IMR-90 (cell line): ENCODE data around the gene CSRNP3. TPM values are rescaled to one million over a fixed set of nuclear protein-coding genes. Genes with fewer than 3 reads are reported as not detected.

Experiments
- ATAC-seq: fragments of 200-7000 bp; cut with Tn5 transposase; 2 replicates; pipeline ENCODE4 v1.9.1; 2020; ENCODE audit warnings: low read depth, mild to moderate bottlenecking, moderate library complexity
- BruUV-seq: library from RNA; stranded (reverse); fragments of 400-500 nt; replicated peaks from 2 replicates; lab custom pipeline; 2021; lab: Mats Ljungman, UMichigan
- CTCF ChIA-PET: fragments of 300-600 bp; formaldehyde crosslinking; extraction: SDS; loops from one replicate; lab custom pipeline; 2021; ENCODE audit warnings: antibody characterized with exemption; lab: Yijun Ruan, JAX
- POLR2A ChIA-PET: fragments of 300-600 bp; sonication (Branson Sonifier 250); formaldehyde crosslinking; loops from one replicate; lab custom pipeline; 2022; ENCODE audit warnings: antibody characterized with exemption; ENCODE audit not compliant: unreplicated experiment; lab: Charles Lee
- DNase-seq: peaks from one replicate; pipeline ENCODE4 v3.0.0; 2013
- H2AFZ ChIP-seq: replicated peaks from 2 replicates; pipeline ENCODE3; 2013; ENCODE audit warnings: low read length, mild to moderate bottlenecking; ENCODE audit not compliant: poor library complexity
- H2AK5ac ChIP-seq: 2 replicates; pipeline ENCODE4 v1.6.1; 2013; ENCODE audit warnings: low read depth, low read length, inconsistent platforms
- H2AK9ac ChIP-seq: replicated peaks from 2 replicates; pipeline ENCODE3; 2013; ENCODE audit warnings: mild to moderate bottlenecking, low read depth, low read length, moderate library complexity; ENCODE audit not compliant: poor library complexity
- H2BK120ac ChIP-seq: 2 replicates; pipeline ENCODE4 v1.6.1; 2013; ENCODE audit warnings: low read depth, low read length, inconsistent platforms
- H2BK15ac ChIP-seq: 3 replicates; pipeline ENCODE4 v1.6.1; 2013; ENCODE audit warnings: low read depth, low read length, inconsistent platforms
- H2BK20ac ChIP-seq: 2 replicates; pipeline ENCODE4 v1.6.1; 2013; ENCODE audit warnings: low read depth, mild to moderate bottlenecking, inconsistent platforms, low read length, moderate library complexity
- H2BK5ac ChIP-seq: 2 replicates; pipeline ENCODE4 v1.6.1; 2013; ENCODE audit warnings: mild to moderate bottlenecking, low read depth, low read length, inconsistent platforms; ENCODE audit not compliant: poor library complexity, severe bottlenecking
- H3K14ac ChIP-seq: replicated peaks from 2 replicates; pipeline ENCODE4 v1.6.1; 2013; ENCODE audit warnings: low read depth, low read length, inconsistent platforms
- H3K18ac ChIP-seq: 2 replicates; pipeline ENCODE4 v1.6.1; 2013; ENCODE audit warnings: low read depth, low read length, control low read depth
- H3K23ac ChIP-seq: 2 replicates; pipeline ENCODE4 v1.6.1; 2013; ENCODE audit warnings: low read depth, low read length, inconsistent platforms
- H3K27ac ChIP-seq: 2 replicates; pipeline ENCODE4 v1.5.1; 2013; ENCODE audit warnings: mild to moderate bottlenecking, control low read depth, low read length; ENCODE audit not compliant: insufficient read depth
- H3K27me3 ChIP-seq: 2 replicates; pipeline ENCODE4 v1.6.1; 2013; ENCODE audit warnings: low read length; ENCODE audit not compliant: control insufficient read depth, insufficient read depth
- H3K36me3 ChIP-seq: 2 replicates; pipeline ENCODE4 v1.6.1; 2013; ENCODE audit warnings: low read length, mixed read lengths; ENCODE audit not compliant: control insufficient read depth, insufficient read depth
- H3K4ac ChIP-seq: 2 replicates; pipeline ENCODE4 v1.6.1; 2013; ENCODE audit warnings: low read depth, low read length, inconsistent platforms
- H3K4me1 ChIP-seq: 2 replicates; pipeline ENCODE4 v1.6.1; 2013; ENCODE audit warnings: low read length, mixed read lengths; ENCODE audit not compliant: control insufficient read depth, insufficient read depth
- H3K4me2 ChIP-seq: 2 replicates; pipeline ENCODE4 v1.6.1; 2013; ENCODE audit warnings: low read depth, mild to moderate bottlenecking, control low read depth, low read length, moderate library complexity
- H3K4me3 ChIP-seq: 2 replicates; pipeline ENCODE4 v1.5.1; 2013; ENCODE audit warnings: low read depth, mild to moderate bottlenecking, control low read depth, low read length, moderate library complexity; ENCODE audit not compliant: insufficient read depth
- H3K56ac ChIP-seq: 2 replicates; pipeline ENCODE4 v1.6.1; 2013; ENCODE audit warnings: low read length, inconsistent platforms; ENCODE audit not compliant: insufficient read depth; ENCODE audit errors: extremely low read depth
- H3K79me1 ChIP-seq, 2 experiments: 2 replicates each; pipeline ENCODE4 v1.6.1; 2013; ENCODE audit warnings: low read length in 2 of 2, inconsistent platforms in 1 of 2, low read depth in 1 of 2
- H3K9ac ChIP-seq: 2 replicates; pipeline ENCODE4 v1.6.1; 2013; ENCODE audit warnings: low read depth, low read length, control low read depth
- H3K9me1 ChIP-seq: 2 replicates; pipeline ENCODE4 v1.6.1; 2013; ENCODE audit warnings: low read length, inconsistent platforms; ENCODE audit not compliant: insufficient read depth
- H3K9me3 ChIP-seq: 2 replicates; pipeline ENCODE4 v1.6.1; 2013; ENCODE audit warnings: low read length; ENCODE audit not compliant: control insufficient read depth, insufficient read depth
- H4K20me1 ChIP-seq: 2 replicates; pipeline ENCODE4 v1.6.1; 2013; ENCODE audit warnings: low read length, inconsistent platforms; ENCODE audit not compliant: insufficient read depth
- H4K5ac ChIP-seq: 2 replicates; pipeline ENCODE4 v1.6.1; 2013; ENCODE audit warnings: mild to moderate bottlenecking, low read depth, low read length, control low read depth
- H4K8ac ChIP-seq, 2 experiments: 2 replicates each; pipeline ENCODE4 v1.6.1; 2013; ENCODE audit warnings: low read depth in 2 of 2, low read length in 2 of 2, control low read depth in 1 of 2, inconsistent platforms in 1 of 2
- H4K91ac ChIP-seq: 2 replicates; pipeline ENCODE4 v1.6.1; 2013; ENCODE audit warnings: low read depth, low read length, inconsistent platforms; ENCODE audit not compliant: insufficient read depth
- BHLHE40 ChIP-seq: fragments of 150-350 bp; IDR thresholded peaks from 2 replicates; pipeline ENCODE4 v1.6.1; 2016; ENCODE audit warnings: mild to moderate bottlenecking, low read depth, low read length
- CEBPB ChIP-seq: IDR thresholded peaks from 2 replicates; pipeline ENCODE4 v1.6.1; 2012; ENCODE audit warnings: low read depth, low read length, improper control_type of control experiment
- CHD1 ChIP-seq: IDR thresholded peaks from 2 replicates; pipeline ENCODE4 v1.6.1; 2012; ENCODE audit warnings: low read depth, low read length, improper control_type of control experiment
- FOS ChIP-seq: fragments of 150-350 bp; IDR thresholded peaks from 2 replicates; pipeline ENCODE4 v1.6.1; 2016; ENCODE audit warnings: low read depth, low read length
- MAZ ChIP-seq: IDR thresholded peaks from 2 replicates; pipeline ENCODE4 v1.6.1; 2012; ENCODE audit warnings: low read depth, mild to moderate bottlenecking, low read length, improper control_type of control experiment, moderate library complexity, borderline replicate concordance
- MXI1 ChIP-seq: IDR thresholded peaks from 2 replicates; pipeline ENCODE4 v1.6.1; 2012; ENCODE audit warnings: low read depth, mild to moderate bottlenecking, low read length, moderate library complexity, borderline replicate concordance
- NFE2L2 ChIP-seq: fragments of 150-350 bp; IDR thresholded peaks from 2 replicates; pipeline ENCODE4 v1.6.1; 2016; ENCODE audit warnings: low read depth, mild to moderate bottlenecking, low read length
- POLR2A ChIP-seq: IDR thresholded peaks from 2 replicates; pipeline ENCODE4 v1.6.1; 2012; ENCODE audit warnings: mild to moderate bottlenecking, low read depth, low read length
- RAD21 ChIP-seq: IDR thresholded peaks from 2 replicates; pipeline ENCODE4 v1.6.1; 2012; ENCODE audit warnings: low read length, improper control_type of control experiment
- RCOR1 ChIP-seq: IDR thresholded peaks from 2 replicates; pipeline ENCODE4 v1.6.1; 2012; ENCODE audit warnings: mild to moderate bottlenecking, low read length, improper control_type of control experiment; ENCODE audit not compliant: insufficient replicate concordance
- RFX5 ChIP-seq: IDR thresholded peaks from 2 replicates; pipeline ENCODE4 v1.8.0; 2012; ENCODE audit warnings: low read depth, mild to moderate bottlenecking, low read length, moderate library complexity
- SMC3 ChIP-seq: fragments of 150-350 bp; IDR thresholded peaks from 2 replicates; pipeline ENCODE4 v1.6.1; 2016; ENCODE audit warnings: low read depth, mild to moderate bottlenecking, antibody characterized with exemption, low read length, moderate library complexity
- dilution Hi-C: fragments of 300-500 bp; cut with HindIII; formaldehyde crosslinking; loops from one replicate; pipeline ENCODE4 v1.14.3; 2018; ENCODE audit warnings: low sequenced_read_pairs; ENCODE audit not compliant: unreplicated experiment
- in situ Hi-C: fragments of 300-500 bp; cut with MboI; formaldehyde crosslinking; loops from 3 replicates; pipeline ENCODE4 v1.14.3; 2019; ENCODE audit warnings: low sequenced_read_pairs, inconsistent platforms, mixed read lengths
- intact Hi-C: fragments of 100-400 bp; cut with micrococcal nuclease; formaldehyde crosslinking; loops from 2 replicates; pipeline ENCODE4 v1.10.0; 2022
- polyA plus RNA-seq, 3 experiments: library from polyadenylated mRNA; depleted of rRNA; stranded (reverse); fragments of >200 nt; gene quantifications; 2 replicates each; pipeline ENCODE4 v1.2.3, GENCODE V29; 2012; ENCODE audit warnings: low replicate concordance in 1 of 3
- total RNA-seq: library from RNA; depleted of rRNA; stranded (reverse); fragments of >200 nt; gene quantifications from 2 replicates; pipeline ENCODE4 v1.2.3, GENCODE V29; 2012
- TF ChIP-seq, protein P1 (sequence below): fragments of 150-350 bp; IDR thresholded peaks from 2 replicates; pipeline ENCODE4 v1.6.1; 2017; ENCODE audit warnings: mild to moderate bottlenecking, antibody characterized with exemption, low read length, low read depth
- TF ChIP-seq, protein P2 (sequence below): conservative IDR thresholded peaks from 2 replicates; pipeline ENCODE4 v1.5.1; 2012; ENCODE audit warnings: mild to moderate bottlenecking, low read depth, low read length, improper control_type of control experiment
- TF ChIP-seq, protein P3 (sequence below): fragments of 150-350 bp; IDR thresholded peaks from 2 replicates; pipeline ENCODE4 v1.6.1; 2016; ENCODE audit warnings: low read depth, mild to moderate bottlenecking, low read length, moderate library complexity, borderline replicate concordance

The CSRNP3 gene
- total and polyA plus RNA-seq, 2 of the 4 experiments (the other 2 are of a cell fraction), result 0.21 to 0.72 TPM

DNA sequence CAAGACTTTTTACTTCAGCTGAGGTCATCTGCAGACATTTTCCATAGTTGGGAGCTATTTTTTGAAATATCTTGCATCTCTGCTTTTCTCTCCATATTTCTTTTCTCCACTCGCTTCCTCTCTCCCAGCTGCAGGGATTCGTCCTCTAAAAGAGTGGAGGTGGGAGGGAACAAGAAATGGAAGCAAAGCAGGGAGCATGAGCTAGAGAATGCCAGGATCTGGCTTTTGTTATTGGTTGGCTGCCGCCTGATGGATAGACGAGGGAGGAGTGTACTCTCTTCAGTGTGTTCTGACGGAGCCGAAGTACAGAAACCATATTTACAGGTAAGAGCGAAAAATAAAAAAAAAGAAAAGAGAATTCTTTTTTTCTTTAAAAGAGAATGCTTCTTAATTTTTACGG lies at the start of gene CSRNP3 (continued):
- no peak for TF ChIP-seq FOS

DNA sequence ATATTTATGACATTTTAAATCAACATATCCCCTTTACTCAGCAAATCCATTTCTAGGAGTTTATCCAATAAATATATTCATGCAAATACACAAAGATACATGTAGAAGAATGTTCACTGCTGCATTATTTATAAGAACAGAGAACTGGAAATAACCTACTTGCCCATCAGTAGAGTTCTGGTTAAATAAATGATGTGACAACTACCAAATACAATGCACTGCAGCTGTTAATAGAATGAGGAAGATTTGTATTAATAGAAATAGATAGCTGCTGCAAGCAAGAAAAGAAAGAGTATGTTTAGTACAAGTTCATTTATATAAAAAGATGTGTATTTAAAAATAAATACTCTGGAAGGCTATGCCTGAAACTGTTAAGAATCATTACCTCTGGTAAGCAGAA lies 49.3 kb upstream of the CSRNP3 start:
- BruUV-seq, result no TSS peak
- Histone ChIP-seq H3K23ac (no peak overlapping the region), H3K9me3 (no peaks in the 10 kb centered on the region), H3K4ac (no peak overlapping the region), H3K4me3 (no peak overlapping the region), H3K4me1 (no peaks in the 10 kb centered on the region), H2AK5ac (no peak overlapping the region), H4K91ac (no peak overlapping the region), H3K9ac (no peak overlapping the region), H2BK5ac (no peak overlapping the region), H4K20me1 (no peaks in the 10 kb centered on the region), H2AK9ac (no peak overlapping the region), H2AFZ (no peak overlapping the region), H2BK15ac (no peak overlapping the region), H3K27ac (no peak overlapping the region), H3K4me2 (no peak overlapping the region), H3K79me1 (no peaks in the 10 kb centered on the region), H3K14ac (no peak overlapping the region), H2BK20ac (no peak overlapping the region), H2BK120ac (no peak overlapping the region), H3K56ac (no peak overlapping the region), H4K5ac (no peak overlapping the region), H4K8ac (no peak overlapping the region), H3K9me1 (no peaks in the 10 kb centered on the region), H3K18ac (no peak overlapping the region), H3K27me3 (no peaks in the 10 kb centered on the region), H3K36me3 (no peaks in the 10 kb centered on the region)
- dilution Hi-C loops, result no loop called here
- intact Hi-C loops, result no loop called here
- DNase-seq (no peak), ATAC-seq (no peak)
- in situ Hi-C loops, result no loop called here
- ChIA-PET POLR2A (no interaction called here), CTCF (interaction anchor here (0.6 kb wide), 1 partner anchor 42 kb away, joined by 3 read pairs; no protein-coding TSS in a partner anchor)
- TF ChIP-seq RCOR1 (no peak), RAD21 (no peak), CEBPB (no peak), NFE2L2 (no peak), RFX5 (no peak), SMC3 (no peak), BHLHE40 (no peak), CHD1 (no peak), MXI1 (no peak), FOS (no peak), MAZ (no peak), POLR2A (no peak)
- TF ChIP-seq, protein P1, sequence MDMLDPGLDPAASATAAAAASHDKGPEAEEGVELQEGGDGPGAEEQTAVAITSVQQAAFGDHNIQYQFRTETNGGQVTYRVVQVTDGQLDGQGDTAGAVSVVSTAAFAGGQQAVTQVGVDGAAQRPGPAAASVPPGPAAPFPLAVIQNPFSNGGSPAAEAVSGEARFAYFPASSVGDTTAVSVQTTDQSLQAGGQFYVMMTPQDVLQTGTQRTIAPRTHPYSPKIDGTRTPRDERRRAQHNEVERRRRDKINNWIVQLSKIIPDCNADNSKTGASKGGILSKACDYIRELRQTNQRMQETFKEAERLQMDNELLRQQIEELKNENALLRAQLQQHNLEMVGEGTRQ, result no peak
- TF ChIP-seq, protein P2, sequence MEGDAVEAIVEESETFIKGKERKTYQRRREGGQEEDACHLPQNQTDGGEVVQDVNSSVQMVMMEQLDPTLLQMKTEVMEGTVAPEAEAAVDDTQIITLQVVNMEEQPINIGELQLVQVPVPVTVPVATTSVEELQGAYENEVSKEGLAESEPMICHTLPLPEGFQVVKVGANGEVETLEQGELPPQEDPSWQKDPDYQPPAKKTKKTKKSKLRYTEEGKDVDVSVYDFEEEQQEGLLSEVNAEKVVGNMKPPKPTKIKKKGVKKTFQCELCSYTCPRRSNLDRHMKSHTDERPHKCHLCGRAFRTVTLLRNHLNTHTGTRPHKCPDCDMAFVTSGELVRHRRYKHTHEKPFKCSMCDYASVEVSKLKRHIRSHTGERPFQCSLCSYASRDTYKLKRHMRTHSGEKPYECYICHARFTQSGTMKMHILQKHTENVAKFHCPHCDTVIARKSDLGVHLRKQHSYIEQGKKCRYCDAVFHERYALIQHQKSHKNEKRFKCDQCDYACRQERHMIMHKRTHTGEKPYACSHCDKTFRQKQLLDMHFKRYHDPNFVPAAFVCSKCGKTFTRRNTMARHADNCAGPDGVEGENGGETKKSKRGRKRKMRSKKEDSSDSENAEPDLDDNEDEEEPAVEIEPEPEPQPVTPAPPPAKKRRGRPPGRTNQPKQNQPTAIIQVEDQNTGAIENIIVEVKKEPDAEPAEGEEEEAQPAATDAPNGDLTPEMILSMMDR, result no peak
- TF ChIP-seq, protein P3, sequence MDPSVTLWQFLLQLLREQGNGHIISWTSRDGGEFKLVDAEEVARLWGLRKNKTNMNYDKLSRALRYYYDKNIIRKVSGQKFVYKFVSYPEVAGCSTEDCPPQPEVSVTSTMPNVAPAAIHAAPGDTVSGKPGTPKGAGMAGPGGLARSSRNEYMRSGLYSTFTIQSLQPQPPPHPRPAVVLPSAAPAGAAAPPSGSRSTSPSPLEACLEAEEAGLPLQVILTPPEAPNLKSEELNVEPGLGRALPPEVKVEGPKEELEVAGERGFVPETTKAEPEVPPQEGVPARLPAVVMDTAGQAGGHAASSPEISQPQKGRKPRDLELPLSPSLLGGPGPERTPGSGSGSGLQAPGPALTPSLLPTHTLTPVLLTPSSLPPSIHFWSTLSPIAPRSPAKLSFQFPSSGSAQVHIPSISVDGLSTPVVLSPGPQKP, result no peak
